ENCODE results near the gene SKOR1. TPM values are rescaled to one million over a fixed set of nuclear protein-coding genes. Genes with fewer than 3 reads are reported as not detected.

SKOR1 gene
- total and polyA plus RNA-seq, 10 of the 15 experiments (the other 5 are each of a cell fraction or from before 2014, with no cell fraction given), result 0.04 to 0.36 (median 0.10) TPM; not detected in 4

GRCh38 chr15:67809441-67809840, 15.9 kb upstream of the SKOR1 start (continued):
- TF ChIP-seq ATF2 (IDR thresholded peaks at IDR 0.05; ENCODE audit: low read length), result no peak
- TF ChIP-seq JUND (IDR thresholded peaks at IDR 0.05; ENCODE audit: low read depth, low read length), result no peak
- TF ChIP-seq CBFB (IDR thresholded peaks at IDR 0.05; ENCODE audit: low read depth), result no peak
- no peak for TF ChIP-seq SUZ12 (IDR thresholded peaks at IDR 0.05; ENCODE audit: unreplicated experiment)

GRCh38 chr15:67809866-67810265, 15.4 kb upstream of the SKOR1 start:
- BruUV-seq (replicated peaks), result no TSS peak
- Histone ChIP-seq H3K9ac (ENCODE audit: control insufficient read depth, insufficient read depth, low read length) (no peak overlapping the region), H3K27me3 (replicated peaks in 1 of 2; ENCODE audit: control insufficient read depth in 2 of 2, insufficient read depth in 2 of 2, low read length in 1 of 2) (no peaks in the 10 kb centered on the region), H3K27ac (ENCODE audit: control insufficient read depth, insufficient read depth) (no peak overlapping the region), H3K36me3 (ENCODE audit: control insufficient read depth in 2 of 2, insufficient read depth in 2 of 2, low read length in 1 of 2) (no peaks in the 10 kb centered on the region; a peak in 2 of 4 replicates), H3K4me3 (no peak overlapping the region), H3K79me2 (ENCODE audit: control insufficient read depth, insufficient read depth, low read length) (no peaks in the 10 kb centered on the region), H3K9me3 (replicated peaks; ENCODE audit: control insufficient read depth, insufficient read depth, low read length) (no peaks in the 10 kb centered on the region), H3K4me1 (ENCODE audit: control insufficient read depth, insufficient read depth, low read length) (peaks cover 5% of the 10 kb centered on the region), H2AFZ (ENCODE audit: control insufficient read depth, low read depth, low read length) (no peak overlapping the region), H4K20me1 (ENCODE audit: control insufficient read depth, insufficient read depth) (no peaks in the 10 kb centered on the region; the same call in 1 of the 2 replicates), H3K4me2 (ENCODE audit: control insufficient read depth, insufficient read depth) (no peak overlapping the region)
- WGBS (ENCODE audit: insufficient coverage, insufficient replicate concordance, low lambda C conversion rate, missing lambda C conversion rate), result 74% methylated on average over 5 of the region's 6 CpGs
- ChIA-PET POLR2A (no interaction called here), CTCF (interaction anchor here (1.0 kb wide), 1 partner anchor 308 kb away, joined by 3 read pairs; no protein-coding TSS in a partner anchor), SMC1A (ENCODE audit: uncharacterized antibody, unreplicated experiment) (interaction anchor here (1.2 kb wide), 1 partner anchor 12 kb away, joined by 3 read pairs; no protein-coding TSS in a partner anchor), RAD21 (ENCODE audit: unreplicated experiment) (no interaction called here)
- DNase-seq (ENCODE audit: low read depth, low spot score) (no peak), ATAC-seq (no peak), FAIRE-seq (no peak)
- in situ Hi-C loops (cut with MboI) (no loop called here), intact Hi-C loops (cut with micrococcal nuclease; ENCODE audit: unreplicated experiment) (no loop called here)
- TF ChIP-seq NR2C2 (IDR thresholded peaks at IDR 0.05; ENCODE audit: borderline replicate concordance, control insufficient read depth, insufficient read length, low read depth), result no peak

Data from GM12878 (cell line).